ENCODE measurements around the gene LRRC3C.

GRCh38 chr17:39904990-39905288, 22.6 kb upstream of the LRRC3C start:
- no peak for TF ChIP-seq POLR2AphosphoS5 (IDR thresholded peaks at IDR 0.05)
- no peak for TF ChIP-seq POLR2A (IDR thresholded peaks at IDR 0.05)
- no peak for TF ChIP-seq CTCF (IDR thresholded peaks at IDR 0.05 in 8 of 11, conservative IDR thresholded peaks at IDR 0.05 in 3 of 11)
